ENCODE data around the gene PDZRN3. TPM values are rescaled to one million over a fixed set of nuclear protein-coding genes. Genes with fewer than 3 reads are reported as not detected.

PDZRN3 gene
- total and polyA plus RNA-seq, 2 experiments from 2014 or later: 7.5 to 14.0 TPM

- Mint-ChIP-seq H3K27me3 (ENCODE audit: insufficient read depth, low read depth, poor library complexity) (no peaks in the 10 kb centered on the region), H3K27ac (no peak overlapping the region), H3K4me1 (peaks cover 6% of the 10 kb centered on the region; the same call in 1 of the 3 replicates), H3K36me3 (ENCODE audit: low read depth) (no peaks in the 10 kb centered on the region), H3K9me3 (no peaks in the 10 kb centered on the region), H3K4me3 (no peak overlapping the region)
- no peak for TF ChIP-seq STAT1 (IDR thresholded peaks at IDR 0.05; ENCODE audit: unreplicated experiment)
- TF ChIP-seq ETS1 (IDR thresholded peaks at IDR 0.05): no peak
- no peak for TF ChIP-seq REST (IDR thresholded peaks at IDR 0.05; ENCODE audit: unreplicated experiment)
- no peak for TF ChIP-seq EZH2 (IDR thresholded peaks at IDR 0.05; ENCODE audit: low read depth, unreplicated experiment)
- TF ChIP-seq ZNF114 (CRISPR knock-in tag; IDR thresholded peaks at IDR 0.05): no peak
- TF ChIP-seq ZNF462 (CRISPR knock-in tag; IDR thresholded peaks at IDR 0.05): no peak
- TF ChIP-seq JUNB (IDR thresholded peaks at IDR 0.05; ENCODE audit: unreplicated experiment): no peak
- TF ChIP-seq CREB1 (CRISPR knock-in tag; IDR thresholded peaks at IDR 0.05; ENCODE audit: low read depth): no peak
- TF ChIP-seq POLR2AphosphoS5 (IDR thresholded peaks at IDR 0.05; ENCODE audit: low read depth): no peak
- TF ChIP-seq CTCF (conservative IDR thresholded peaks at IDR 0.05; ENCODE audit: low read depth in 2 of 2): no peak
- no peak for TF ChIP-seq NANOG (IDR thresholded peaks at IDR 0.05; ENCODE audit: borderline replicate concordance)
- no peak for TF ChIP-seq EZH2phosphoT487 (IDR thresholded peaks at IDR 0.05; ENCODE audit: unreplicated experiment)
- no peak for TF ChIP-seq ZNF331 (CRISPR knock-in tag; IDR thresholded peaks at IDR 0.05; ENCODE audit: low read depth)
- H3K4me2 ChIP-seq: no peak overlapping the region
- ATAC-seq: no peak
- 0 out of 2 replicates have a peak, but pooled peaks cover 2% of the 10 kb centered on the region for H4K20me1 ChIP-seq (replicated peaks; ENCODE audit: insufficient read depth)
- H3K79me2 ChIP-seq (replicated peaks; ENCODE audit: insufficient read depth): no peaks in the 10 kb centered on the region; the same call in 1 of the 2 replicates
- no peak overlapping the region for H3K4me3 ChIP-seq
- no peak for DNase-seq (ENCODE audit: low spot score)
- H2AFZ ChIP-seq: no peak overlapping the region
- H3K27me3 ChIP-seq (ENCODE audit: insufficient read depth): no peaks in the 10 kb centered on the region
- no peak overlapping the region for H3K27ac ChIP-seq (ENCODE audit: low read depth)
- no peaks in the 10 kb centered on the region for H3K9me2 ChIP-seq (ENCODE audit: insufficient read depth)
- no peaks in the 10 kb centered on the region for H3K36me3 ChIP-seq (ENCODE audit: insufficient read depth)
- H3K4me1 ChIP-seq (ENCODE audit: insufficient read depth): no peaks in the 10 kb centered on the region
- no peaks in the 10 kb centered on the region for H3F3A ChIP-seq (replicated peaks; ENCODE audit: low read depth)
Observed at GRCh38 chr3:73540969-73541740, 83.6 kb downstream of the PDZRN3 start.
